Esophagus muscularis mucosa (tissue), 3 donors: Measurements from ENCODE around the gene S100A4.

ENCODE experiments used
- POLR2A ChIP-seq: fragments of 450-650 bp; IDR thresholded peaks from one replicate; pipeline ENCODE4 v1.6.1; 2017; ENCODE audit warnings: antibody characterized with exemption, moderate library complexity, mild to moderate bottlenecking, low read depth
- TF ChIP-seq, protein P1 (sequence below), 3 experiments: fragments of 200-600 bp in 2 of 3; fragments of 450-650 bp in 1 of 3; sonication (generic) in 2 of 3; IDR thresholded peaks; one replicate each; pipeline ENCODE4 v1.5.1; 2017 to 2019; ENCODE audit warnings: antibody characterized with exemption in 3 of 3, mild to moderate bottlenecking in 2 of 3, moderate library complexity in 1 of 3

DNA sequence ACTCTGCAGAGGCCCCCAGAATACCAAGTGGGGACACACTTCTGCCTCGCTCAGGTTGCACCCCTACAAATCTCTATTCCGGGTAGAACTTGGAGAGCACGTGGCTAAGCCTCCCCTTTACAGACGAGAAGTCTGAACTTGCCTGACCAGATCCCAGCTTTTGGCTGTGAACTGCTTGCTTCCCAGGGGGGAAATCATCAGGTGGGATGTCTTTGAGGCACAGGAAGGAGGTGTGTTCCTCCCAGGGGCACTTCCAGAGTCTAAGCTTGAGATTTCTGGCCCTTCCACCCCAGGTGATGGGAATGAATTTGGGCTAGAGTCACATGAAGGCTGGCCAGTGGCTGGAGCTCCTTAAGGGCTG lies 4.8 kb upstream of the S100A4 start:
- TF ChIP-seq, protein P1, sequence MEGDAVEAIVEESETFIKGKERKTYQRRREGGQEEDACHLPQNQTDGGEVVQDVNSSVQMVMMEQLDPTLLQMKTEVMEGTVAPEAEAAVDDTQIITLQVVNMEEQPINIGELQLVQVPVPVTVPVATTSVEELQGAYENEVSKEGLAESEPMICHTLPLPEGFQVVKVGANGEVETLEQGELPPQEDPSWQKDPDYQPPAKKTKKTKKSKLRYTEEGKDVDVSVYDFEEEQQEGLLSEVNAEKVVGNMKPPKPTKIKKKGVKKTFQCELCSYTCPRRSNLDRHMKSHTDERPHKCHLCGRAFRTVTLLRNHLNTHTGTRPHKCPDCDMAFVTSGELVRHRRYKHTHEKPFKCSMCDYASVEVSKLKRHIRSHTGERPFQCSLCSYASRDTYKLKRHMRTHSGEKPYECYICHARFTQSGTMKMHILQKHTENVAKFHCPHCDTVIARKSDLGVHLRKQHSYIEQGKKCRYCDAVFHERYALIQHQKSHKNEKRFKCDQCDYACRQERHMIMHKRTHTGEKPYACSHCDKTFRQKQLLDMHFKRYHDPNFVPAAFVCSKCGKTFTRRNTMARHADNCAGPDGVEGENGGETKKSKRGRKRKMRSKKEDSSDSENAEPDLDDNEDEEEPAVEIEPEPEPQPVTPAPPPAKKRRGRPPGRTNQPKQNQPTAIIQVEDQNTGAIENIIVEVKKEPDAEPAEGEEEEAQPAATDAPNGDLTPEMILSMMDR (IDR thresholded peaks at IDR 0.05): no peak
- TF ChIP-seq POLR2A: no peak
